ENCODE data around the gene NME3.

NME3 gene

DNA sequence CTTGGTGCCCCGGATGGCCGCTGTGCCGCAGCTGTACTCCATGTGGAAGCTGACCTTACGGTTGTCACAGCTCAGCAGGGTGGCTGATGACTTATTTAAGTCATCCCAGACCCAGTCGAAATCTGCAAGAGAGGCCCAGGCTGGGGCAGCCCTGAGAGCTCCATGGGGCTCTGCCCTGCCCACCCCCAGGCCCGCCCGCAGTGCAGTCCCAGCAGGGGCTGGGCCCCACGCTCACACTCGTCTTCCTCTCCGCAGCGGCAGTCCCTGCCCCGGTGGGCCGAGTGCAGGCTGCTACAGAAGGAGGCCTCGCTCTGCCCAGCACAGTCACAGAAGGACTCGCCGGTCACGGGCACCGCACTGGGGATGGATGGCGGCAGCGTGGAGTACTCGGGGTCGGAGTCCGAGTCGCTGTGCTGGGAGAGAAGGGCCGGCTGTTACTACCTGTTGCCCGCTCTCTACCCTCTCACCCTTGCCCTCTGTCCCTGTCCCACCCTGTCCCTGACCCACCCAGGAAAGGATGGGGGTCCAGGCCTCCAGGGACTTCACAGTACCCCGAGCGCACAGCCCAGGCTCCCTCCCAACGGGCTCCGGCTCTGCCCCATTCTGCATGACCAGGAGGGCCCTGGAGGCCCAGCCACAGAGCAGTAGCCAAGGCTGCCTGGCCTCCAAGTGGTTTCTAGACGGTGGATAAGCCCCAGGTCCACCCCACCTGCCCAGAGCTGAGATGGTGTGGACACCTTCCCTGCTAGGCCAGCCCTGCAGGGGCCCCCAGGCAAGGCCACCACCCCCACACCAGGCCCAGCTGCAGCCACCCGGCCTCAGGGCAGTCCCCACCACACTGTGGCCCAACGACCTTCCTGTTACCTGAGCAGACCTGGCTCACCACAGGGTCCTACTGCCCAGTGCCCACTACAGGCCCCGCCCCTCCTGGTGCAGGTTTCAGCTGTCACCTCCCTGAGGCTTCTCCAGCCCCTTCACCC, 7.1 kb upstream of the NME3 start:
- ChIA-PET POLR2A (ENCODE audit: low non-redundant PET) (no interaction called here), CTCF (no interaction called here)
- H3K27ac ChIP-seq = peak overlapping the region; percentile 92
- TF ChIP-seq, protein P1, sequence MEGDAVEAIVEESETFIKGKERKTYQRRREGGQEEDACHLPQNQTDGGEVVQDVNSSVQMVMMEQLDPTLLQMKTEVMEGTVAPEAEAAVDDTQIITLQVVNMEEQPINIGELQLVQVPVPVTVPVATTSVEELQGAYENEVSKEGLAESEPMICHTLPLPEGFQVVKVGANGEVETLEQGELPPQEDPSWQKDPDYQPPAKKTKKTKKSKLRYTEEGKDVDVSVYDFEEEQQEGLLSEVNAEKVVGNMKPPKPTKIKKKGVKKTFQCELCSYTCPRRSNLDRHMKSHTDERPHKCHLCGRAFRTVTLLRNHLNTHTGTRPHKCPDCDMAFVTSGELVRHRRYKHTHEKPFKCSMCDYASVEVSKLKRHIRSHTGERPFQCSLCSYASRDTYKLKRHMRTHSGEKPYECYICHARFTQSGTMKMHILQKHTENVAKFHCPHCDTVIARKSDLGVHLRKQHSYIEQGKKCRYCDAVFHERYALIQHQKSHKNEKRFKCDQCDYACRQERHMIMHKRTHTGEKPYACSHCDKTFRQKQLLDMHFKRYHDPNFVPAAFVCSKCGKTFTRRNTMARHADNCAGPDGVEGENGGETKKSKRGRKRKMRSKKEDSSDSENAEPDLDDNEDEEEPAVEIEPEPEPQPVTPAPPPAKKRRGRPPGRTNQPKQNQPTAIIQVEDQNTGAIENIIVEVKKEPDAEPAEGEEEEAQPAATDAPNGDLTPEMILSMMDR (conservative IDR thresholded peaks at IDR 0.05; ENCODE audit: low read depth) = no peak
- DNase-seq (ENCODE audit: low spot score) = no peak

DNA sequence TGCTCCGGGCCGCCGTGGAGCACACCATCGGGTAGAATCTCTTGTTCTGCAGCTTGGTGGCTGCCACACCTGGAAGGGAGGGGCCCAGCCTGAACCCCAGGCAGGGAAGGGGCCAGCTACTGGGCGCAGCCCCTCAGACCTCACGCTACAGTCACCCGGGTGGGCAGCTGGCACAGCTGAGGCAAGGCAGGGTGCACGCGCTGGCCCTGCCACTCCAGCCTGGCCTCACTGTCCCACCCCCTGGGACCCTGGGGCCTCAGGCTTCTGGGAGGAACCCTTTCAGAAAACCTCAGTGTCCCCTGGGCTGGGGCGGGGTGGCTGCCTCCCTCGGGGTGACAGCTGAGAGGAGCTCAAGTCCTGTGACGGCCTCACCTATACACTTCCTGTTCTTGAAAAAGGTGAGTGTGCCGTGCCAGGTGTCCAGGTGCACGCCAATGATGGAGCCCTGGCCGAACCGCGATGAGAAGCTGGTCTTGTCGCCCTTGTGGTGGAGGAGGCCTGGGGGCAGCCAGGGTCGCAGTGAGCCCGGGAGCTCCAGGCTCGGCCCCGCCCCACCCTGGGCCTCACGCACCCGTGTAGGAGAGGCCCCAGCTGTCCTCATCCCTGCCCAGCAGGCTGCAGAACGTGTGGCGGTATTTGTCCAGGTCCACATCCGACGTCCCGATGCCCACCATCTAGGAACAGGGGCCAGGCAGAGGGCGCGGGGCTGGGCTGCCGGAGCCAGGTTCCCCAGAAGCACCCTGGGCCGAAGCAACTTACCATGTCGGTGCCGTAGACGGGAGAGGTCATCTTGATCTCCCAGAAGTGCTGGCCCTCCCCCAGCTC, 6.2 kb upstream of the NME3 start:
- CTCF ChIA-PET = no interaction called here
- POLR2A ChIA-PET (ENCODE audit: low non-redundant PET) = no interaction called here

DNA sequence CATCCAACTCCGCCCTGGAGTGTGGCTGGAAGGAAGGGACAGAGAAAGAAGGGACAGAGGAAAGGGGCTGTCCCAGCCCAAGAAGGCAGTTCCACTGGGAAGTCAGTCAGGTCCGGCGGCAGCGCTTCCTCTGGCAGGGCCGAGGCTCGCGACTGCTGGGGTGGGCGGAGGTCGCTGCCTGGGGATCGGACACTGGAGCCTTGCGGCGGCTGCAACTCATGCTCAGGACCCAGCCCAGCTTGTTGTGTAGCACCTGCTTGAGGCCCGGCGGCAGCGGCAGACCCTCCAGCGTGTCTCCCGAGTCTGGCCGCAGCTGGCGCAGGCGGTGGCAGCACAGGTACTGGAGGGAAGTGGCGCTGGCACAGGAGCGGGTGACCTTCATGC, 5.6 kb upstream of the NME3 start:
- CTCF ChIA-PET = no interaction called here
- H3K27ac ChIP-seq = peak overlapping the region; percentile 92
- DNase-seq (ENCODE audit: low spot score) = no peak

More for the DNA sequence above, 6.2 kb upstream of the NME3 start:
- TF ChIP-seq, protein P1 (conservative IDR thresholded peaks at IDR 0.05; ENCODE audit: low read depth) = no peak
- no peak for DNase-seq (ENCODE audit: low spot score)
- H3K27ac ChIP-seq = peak overlapping the region; percentile 92

DNA sequence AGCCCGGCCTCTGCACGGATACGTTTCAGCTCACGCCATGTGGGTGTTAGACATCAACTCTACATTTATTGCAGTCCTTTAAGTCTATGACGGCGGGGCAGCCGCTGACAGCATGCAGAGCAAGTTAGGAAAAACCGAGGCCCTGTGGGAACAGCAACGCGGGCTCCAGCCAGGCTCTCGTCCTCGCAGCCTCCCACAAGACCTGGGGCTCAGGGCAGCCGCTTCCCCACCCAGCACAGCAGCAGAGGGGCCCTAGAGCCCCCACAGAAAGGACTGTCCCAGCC, 5.3 kb upstream of the NME3 start:
- CTCF ChIA-PET = no interaction called here
- DNase-seq (ENCODE audit: low spot score) = no peak
- POLR2A ChIA-PET (ENCODE audit: low non-redundant PET) = interaction anchor here (0.5 kb wide), 1 partner anchor 39 kb away, joined by 5 read pairs; no protein-coding TSS in a partner anchor
- peak overlapping the region; percentile 92 for H3K27ac ChIP-seq
- TF ChIP-seq, protein P1 (conservative IDR thresholded peaks at IDR 0.05; ENCODE audit: low read depth) = no peak

More for the DNA sequence above, 5.6 kb upstream of the NME3 start:
- POLR2A ChIA-PET (ENCODE audit: low non-redundant PET) = interaction anchor here (0.5 kb wide), 1 partner anchor 39 kb away, joined by 5 read pairs; no protein-coding TSS in a partner anchor
- TF ChIP-seq, protein P1 (conservative IDR thresholded peaks at IDR 0.05; ENCODE audit: low read depth) = no peak

DNA sequence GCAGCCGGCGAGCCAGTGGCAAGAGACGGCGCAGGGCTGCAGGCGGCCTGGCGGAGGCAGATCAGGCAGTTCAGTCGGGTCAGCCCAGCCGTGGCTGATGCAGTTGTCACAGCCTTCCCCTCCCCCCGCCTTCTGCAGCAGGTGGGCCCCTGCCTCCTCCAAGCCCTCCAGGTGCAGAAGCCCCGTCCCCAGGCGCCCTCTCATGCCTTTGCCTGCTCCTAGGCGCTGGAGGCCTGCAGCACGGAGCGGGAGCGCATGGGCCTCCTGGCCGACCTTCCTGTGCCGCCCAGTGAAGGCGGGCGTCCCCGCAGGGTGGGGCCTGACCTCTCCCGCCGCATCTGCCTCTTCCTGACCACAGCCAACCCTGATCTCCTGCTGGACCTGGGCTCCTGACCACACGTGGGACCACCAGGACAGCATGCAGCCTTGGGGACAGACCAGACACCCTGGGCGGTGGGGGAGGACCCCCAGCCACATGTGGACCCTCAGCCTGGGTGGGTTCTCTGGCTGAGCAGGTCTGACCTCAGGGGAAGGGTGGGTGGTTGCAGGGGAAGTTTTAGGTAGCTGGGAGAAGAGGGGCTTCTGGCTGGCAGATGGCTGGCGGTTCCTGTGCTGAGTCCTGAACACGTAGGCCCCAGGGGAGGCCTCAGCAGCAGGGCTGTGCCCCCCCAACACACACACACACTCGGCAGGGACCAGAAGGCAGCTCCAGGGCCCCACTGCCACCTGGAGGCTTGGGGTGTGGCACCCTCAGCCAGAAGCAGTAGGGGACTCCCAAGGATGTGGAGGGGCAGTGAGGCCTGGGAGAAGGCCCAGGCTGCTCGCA, 4.7 kb upstream of the NME3 start:
- TF ChIP-seq, protein P1 (conservative IDR thresholded peaks at IDR 0.05; ENCODE audit: low read depth) = no peak
- ChIA-PET POLR2A (ENCODE audit: low non-redundant PET) (interaction anchor here (0.5 kb wide), 1 partner anchor 39 kb away, joined by 5 read pairs; no protein-coding TSS in a partner anchor), CTCF (no interaction called here)
- no peak for DNase-seq (ENCODE audit: low spot score)
- peak overlapping the region; percentile 92 for H3K27ac ChIP-seq
